ENCODE data around the gene TRAT1. TPM values are rescaled to one million over a fixed set of nuclear protein-coding genes. Genes with fewer than 3 reads are reported as not detected.

The TRAT1 gene
- total and polyA plus RNA-seq, 10 donors = 2.2 to 20.5 (median 10.1) TPM

DNA sequence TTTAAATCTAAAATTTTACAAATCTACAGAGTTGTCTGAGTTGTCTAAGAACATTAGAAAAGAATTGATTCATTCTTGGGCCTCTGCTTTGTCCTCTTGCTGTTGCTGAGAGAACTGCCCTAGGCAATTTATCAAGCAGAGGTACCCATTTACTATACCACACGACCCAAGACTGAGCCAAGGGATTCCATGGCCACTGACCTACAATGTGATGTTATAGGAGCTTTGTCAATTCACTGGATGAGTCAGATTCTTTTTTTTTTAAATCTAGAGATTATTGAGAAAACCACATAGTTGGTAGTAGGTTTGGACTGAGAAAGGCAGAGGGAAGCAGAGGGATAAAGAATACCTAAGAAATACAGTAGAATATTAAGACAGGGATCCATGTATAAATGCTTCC, 55.3 kb downstream of the TRAT1 start:
- WGBS, 5 donors = 39 to 68% (median 57%) methylated on average over 1 of the region's 1 CpG
- H3K27me3 ChIP-seq (replicated peaks in 1 of 7) = no peaks in the 10 kb centered on the region

DNA sequence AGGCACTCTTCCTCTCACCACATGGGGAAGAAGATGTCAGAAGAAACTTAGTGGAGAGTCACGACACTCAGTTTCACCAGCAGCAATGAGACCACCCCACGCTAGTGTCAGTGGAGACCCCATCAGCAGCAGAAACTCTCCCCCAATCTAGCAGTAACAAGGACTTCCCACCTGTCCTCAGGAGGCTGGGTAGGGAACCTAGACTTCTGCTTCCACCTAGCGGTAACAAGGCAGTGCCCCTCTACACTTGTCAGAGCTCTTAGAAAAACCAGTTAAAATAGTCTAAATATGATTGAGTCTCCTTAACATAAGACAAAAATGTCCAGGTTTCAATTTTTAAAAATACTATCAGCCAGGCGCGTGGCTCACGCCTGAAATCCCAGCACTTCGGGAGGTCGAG, 57.3 kb downstream of the TRAT1 start:
- TF ChIP-seq POLR2A (IDR thresholded peaks at IDR 0.05) (no peak), POLR2AphosphoS5 (IDR thresholded peaks at IDR 0.05) (no peak)
- TF ChIP-seq, protein P1, sequence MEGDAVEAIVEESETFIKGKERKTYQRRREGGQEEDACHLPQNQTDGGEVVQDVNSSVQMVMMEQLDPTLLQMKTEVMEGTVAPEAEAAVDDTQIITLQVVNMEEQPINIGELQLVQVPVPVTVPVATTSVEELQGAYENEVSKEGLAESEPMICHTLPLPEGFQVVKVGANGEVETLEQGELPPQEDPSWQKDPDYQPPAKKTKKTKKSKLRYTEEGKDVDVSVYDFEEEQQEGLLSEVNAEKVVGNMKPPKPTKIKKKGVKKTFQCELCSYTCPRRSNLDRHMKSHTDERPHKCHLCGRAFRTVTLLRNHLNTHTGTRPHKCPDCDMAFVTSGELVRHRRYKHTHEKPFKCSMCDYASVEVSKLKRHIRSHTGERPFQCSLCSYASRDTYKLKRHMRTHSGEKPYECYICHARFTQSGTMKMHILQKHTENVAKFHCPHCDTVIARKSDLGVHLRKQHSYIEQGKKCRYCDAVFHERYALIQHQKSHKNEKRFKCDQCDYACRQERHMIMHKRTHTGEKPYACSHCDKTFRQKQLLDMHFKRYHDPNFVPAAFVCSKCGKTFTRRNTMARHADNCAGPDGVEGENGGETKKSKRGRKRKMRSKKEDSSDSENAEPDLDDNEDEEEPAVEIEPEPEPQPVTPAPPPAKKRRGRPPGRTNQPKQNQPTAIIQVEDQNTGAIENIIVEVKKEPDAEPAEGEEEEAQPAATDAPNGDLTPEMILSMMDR (IDR thresholded peaks at IDR 0.05 in 8 of 11, conservative IDR thresholded peaks at IDR 0.05 in 3 of 11) = no peak
- H3K27ac ChIP-seq = no peak overlapping the region
- no peaks in the 10 kb centered on the region for H3K36me3 ChIP-seq
- H3K9me3 ChIP-seq = no peaks in the 10 kb centered on the region
- no peak overlapping the region for H3K4me3 ChIP-seq
- intact Hi-C loops (cut with DNase I; ENCODE audit: low total_unique reads) = no loop called here
- no peak for DNase-seq
- WGBS, 5 donors = 83 to 96% (median 90%) methylated on average over 8 of the region's 8 CpGs
- H3K4me1 ChIP-seq = no peaks in the 10 kb centered on the region
- no peaks in the 10 kb centered on the region for H3K27me3 ChIP-seq (replicated peaks in 1 of 7)

More for the DNA sequence above, 55.3 kb downstream of the TRAT1 start:
- H3K9me3 ChIP-seq = no peaks in the 10 kb centered on the region
- H3K27ac ChIP-seq = no peak overlapping the region
- H3K36me3 ChIP-seq = no peaks in the 10 kb centered on the region
- H3K4me1 ChIP-seq = no peaks in the 10 kb centered on the region
- no peak for DNase-seq
- intact Hi-C loops (cut with DNase I; ENCODE audit: low total_unique reads) = no loop called here
- TF ChIP-seq, protein P1 (IDR thresholded peaks at IDR 0.05 in 8 of 11, conservative IDR thresholded peaks at IDR 0.05 in 3 of 11) = no peak
- TF ChIP-seq POLR2AphosphoS5 (IDR thresholded peaks at IDR 0.05) = no peak
- TF ChIP-seq POLR2A (IDR thresholded peaks at IDR 0.05) = no peak
- H3K4me3 ChIP-seq = no peak overlapping the region

DNA sequence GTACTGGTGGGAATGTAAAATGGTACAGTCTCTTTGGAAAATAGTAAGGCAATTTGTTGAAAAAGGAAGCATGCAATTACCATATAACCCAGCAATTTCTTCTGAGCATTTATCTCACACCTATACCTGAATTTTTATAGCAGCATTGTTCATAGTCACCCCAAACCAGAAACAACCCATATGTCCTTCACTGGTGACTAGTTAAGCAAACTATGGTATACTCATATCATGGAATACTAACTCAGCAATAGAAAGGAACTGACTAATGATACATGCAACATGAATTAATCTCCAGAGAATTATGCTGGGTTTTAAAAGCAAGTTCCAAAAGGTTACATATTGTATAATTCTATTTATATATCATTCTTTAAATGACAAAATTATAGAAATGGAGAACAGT, 60.2 kb downstream of the TRAT1 start:
- no peaks in the 10 kb centered on the region for H3K4me1 ChIP-seq
- no peaks in the 10 kb centered on the region for H3K9me3 ChIP-seq
- no peaks in the 10 kb centered on the region for H3K27me3 ChIP-seq (replicated peaks in 1 of 7)
- DNase-seq = no peak
- no peaks in the 10 kb centered on the region for H3K36me3 ChIP-seq
- TF ChIP-seq, protein P1 (IDR thresholded peaks at IDR 0.05 in 8 of 11, conservative IDR thresholded peaks at IDR 0.05 in 3 of 11) = no peak
- TF ChIP-seq POLR2A (IDR thresholded peaks at IDR 0.05) (no peak), POLR2AphosphoS5 (IDR thresholded peaks at IDR 0.05) (no peak)
- H3K27ac ChIP-seq = no peak overlapping the region
- no peak overlapping the region for H3K4me3 ChIP-seq
- intact Hi-C loops (cut with DNase I; ENCODE audit: low total_unique reads) = no loop called here

DNA sequence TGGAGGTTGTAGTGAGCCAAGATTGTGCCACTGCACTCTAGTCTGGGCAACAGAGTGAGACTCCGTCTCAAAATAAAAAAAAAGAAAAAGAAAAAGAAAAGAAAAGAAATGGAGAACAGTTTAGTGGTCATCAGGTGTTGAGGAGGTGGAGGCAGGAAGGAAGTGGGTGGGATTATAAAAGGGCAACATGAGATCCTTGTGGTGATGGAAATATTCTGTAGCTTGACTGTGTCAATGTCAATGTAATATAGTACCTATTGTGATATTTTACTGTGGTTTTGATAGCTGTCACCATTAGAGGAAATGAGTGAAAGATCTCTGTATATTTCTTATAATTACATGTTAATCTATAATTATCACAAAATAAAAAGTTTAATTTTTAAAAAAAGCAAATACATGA, 60.8 kb downstream of the TRAT1 start:
- 0 to 81% (median 59%) methylated on average over 1 of the region's 1 CpG for WGBS, 5 donors
- Histone ChIP-seq H3K4me3 (no peak overlapping the region), H3K27me3 (replicated peaks in 1 of 7) (no peaks in the 10 kb centered on the region), H3K36me3 (no peaks in the 10 kb centered on the region), H3K9me3 (no peaks in the 10 kb centered on the region), H3K4me1 (no peaks in the 10 kb centered on the region), H3K27ac (no peak overlapping the region)
- no peak for DNase-seq
- intact Hi-C loops (cut with DNase I; ENCODE audit: low total_unique reads) = no loop called here
- TF ChIP-seq POLR2AphosphoS5 (IDR thresholded peaks at IDR 0.05) = no peak
- no peak for TF ChIP-seq POLR2A (IDR thresholded peaks at IDR 0.05)
- TF ChIP-seq, protein P1 (IDR thresholded peaks at IDR 0.05 in 8 of 11, conservative IDR thresholded peaks at IDR 0.05 in 3 of 11) = no peak

All from spleen (tissue), 11 donors.